Measurements from ENCODE around the gene KCNQ1OT1. TPM values are rescaled to one million over a fixed set of nuclear protein-coding genes. Genes with fewer than 3 reads are reported as not detected.

KCNQ1OT1 gene
- total RNA-seq, 2 donors from 2014 or later, result 5.2 to 6.9 TPM

DNA sequence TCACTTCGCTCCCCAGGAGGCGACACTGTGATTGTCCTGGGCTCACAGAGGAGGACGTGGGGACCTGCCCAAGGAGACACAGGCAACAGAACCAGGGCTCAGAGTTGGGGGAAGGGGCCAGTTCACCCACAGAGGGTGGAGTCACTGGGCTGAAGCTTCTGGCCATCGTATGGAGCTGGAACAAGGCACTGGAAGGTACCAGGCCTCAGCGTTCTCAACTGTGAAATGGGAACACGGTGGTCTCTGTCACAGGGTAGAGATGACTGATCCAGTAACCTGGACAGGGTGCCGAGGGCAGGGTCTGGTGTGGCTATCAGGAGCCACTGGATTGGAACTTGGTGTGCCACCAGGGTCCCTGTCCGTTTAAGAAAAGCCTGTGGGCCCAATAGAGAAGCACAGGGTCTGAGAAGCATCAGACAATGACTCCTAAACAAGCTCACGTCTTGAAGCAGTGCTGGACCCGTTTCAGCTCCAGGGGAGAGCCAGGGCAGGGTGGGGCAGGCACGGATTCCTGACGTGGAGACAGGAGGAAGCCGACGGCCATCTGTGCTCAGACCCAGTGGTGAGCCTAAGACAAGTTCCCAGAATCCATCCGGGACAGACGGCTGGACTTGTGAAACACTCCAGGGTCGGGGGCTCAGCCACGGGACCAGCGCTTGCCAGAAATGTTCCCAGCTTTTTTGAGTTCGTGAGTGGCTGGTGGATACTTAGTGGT is 25.0 kb upstream of the KCNQ1OT1 start:
- TF ChIP-seq, protein P1, sequence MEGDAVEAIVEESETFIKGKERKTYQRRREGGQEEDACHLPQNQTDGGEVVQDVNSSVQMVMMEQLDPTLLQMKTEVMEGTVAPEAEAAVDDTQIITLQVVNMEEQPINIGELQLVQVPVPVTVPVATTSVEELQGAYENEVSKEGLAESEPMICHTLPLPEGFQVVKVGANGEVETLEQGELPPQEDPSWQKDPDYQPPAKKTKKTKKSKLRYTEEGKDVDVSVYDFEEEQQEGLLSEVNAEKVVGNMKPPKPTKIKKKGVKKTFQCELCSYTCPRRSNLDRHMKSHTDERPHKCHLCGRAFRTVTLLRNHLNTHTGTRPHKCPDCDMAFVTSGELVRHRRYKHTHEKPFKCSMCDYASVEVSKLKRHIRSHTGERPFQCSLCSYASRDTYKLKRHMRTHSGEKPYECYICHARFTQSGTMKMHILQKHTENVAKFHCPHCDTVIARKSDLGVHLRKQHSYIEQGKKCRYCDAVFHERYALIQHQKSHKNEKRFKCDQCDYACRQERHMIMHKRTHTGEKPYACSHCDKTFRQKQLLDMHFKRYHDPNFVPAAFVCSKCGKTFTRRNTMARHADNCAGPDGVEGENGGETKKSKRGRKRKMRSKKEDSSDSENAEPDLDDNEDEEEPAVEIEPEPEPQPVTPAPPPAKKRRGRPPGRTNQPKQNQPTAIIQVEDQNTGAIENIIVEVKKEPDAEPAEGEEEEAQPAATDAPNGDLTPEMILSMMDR (conservative IDR thresholded peaks at IDR 0.05), result no peak
- peaks cover 47% of the 10 kb centered on the region for H3K4me1 Mint-ChIP-seq
- H3K9me3 ChIP-seq (ENCODE audit: control insufficient read depth, low read length), result no peaks in the 10 kb centered on the region
- 91 to 94% methylated on average over 17 to 20 of the region's 20 CpGs for WGBS, 2 experiments (ENCODE audit: insufficient coverage in 1 of 2, insufficient read length in 1 of 2)
- no peak overlapping the region for H3K4me3 ChIP-seq (ENCODE audit: low read length)
- H3K27ac ChIP-seq (ENCODE audit: low read depth, low read length), result no peak overlapping the region
- DNase-seq, result no peak
- no peaks in the 10 kb centered on the region for H3K36me3 ChIP-seq (ENCODE audit: control insufficient read depth, insufficient read depth, low read length)
- peaks cover 65% of the 10 kb centered on the region for H3K27me3 Mint-ChIP-seq (ENCODE audit: insufficient read depth)
- no peak overlapping the region for H3K27ac Mint-ChIP-seq
- H3K27me3 ChIP-seq (ENCODE audit: control insufficient read depth, insufficient read depth, low read length, poor library complexity, severe bottlenecking), result peaks cover 5% of the 10 kb centered on the region
- H3K4me3 Mint-ChIP-seq, result no peak overlapping the region
- H3K9me3 Mint-ChIP-seq, result no peaks in the 10 kb centered on the region
- H3K9ac ChIP-seq (ENCODE audit: extremely low read depth, low read length, poor library complexity, severe bottlenecking), result no peak overlapping the region
- H3K36me3 Mint-ChIP-seq (ENCODE audit: low read depth), result no peaks in the 10 kb centered on the region
- peaks cover 22% of the 10 kb centered on the region for H3K4me1 ChIP-seq (ENCODE audit: control insufficient read depth, insufficient read depth, low read length)

DNA sequence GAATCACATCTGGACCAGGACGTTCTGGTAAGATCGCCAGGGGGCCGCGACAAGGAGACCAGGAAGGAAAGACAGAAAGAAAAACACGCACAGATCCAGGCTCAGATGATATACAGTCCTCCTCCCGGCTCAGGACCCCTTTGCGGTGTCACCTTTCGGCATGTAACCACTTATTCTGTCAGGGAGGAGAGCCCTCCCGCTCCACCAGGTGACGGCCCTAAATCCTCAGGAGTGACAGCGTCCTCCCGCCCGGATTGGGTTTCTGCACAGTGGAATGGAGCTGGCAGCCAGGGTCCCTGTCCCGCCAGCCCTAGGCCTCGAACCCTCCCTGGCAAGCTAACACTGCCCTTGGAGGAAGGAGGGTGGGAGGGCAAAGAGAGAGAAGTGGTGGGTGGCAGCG is 24.3 kb upstream of the KCNQ1OT1 start:
- Mint-ChIP-seq H3K27me3 (ENCODE audit: insufficient read depth) (peaks cover 58% of the 10 kb centered on the region), H3K4me3 (no peak overlapping the region), H3K9me3 (no peaks in the 10 kb centered on the region), H3K4me1 (peaks cover 47% of the 10 kb centered on the region), H3K27ac (no peak overlapping the region), H3K36me3 (ENCODE audit: low read depth) (no peaks in the 10 kb centered on the region)
- Histone ChIP-seq H3K4me3 (ENCODE audit: low read length) (no peak overlapping the region), H3K27ac (ENCODE audit: low read depth, low read length) (no peak overlapping the region), H3K27me3 (ENCODE audit: control insufficient read depth, insufficient read depth, low read length, poor library complexity, severe bottlenecking) (peaks cover 5% of the 10 kb centered on the region), H3K9ac (ENCODE audit: extremely low read depth, low read length, poor library complexity, severe bottlenecking) (no peak overlapping the region), H3K36me3 (ENCODE audit: control insufficient read depth, insufficient read depth, low read length) (no peaks in the 10 kb centered on the region), H3K9me3 (ENCODE audit: control insufficient read depth, low read length) (no peaks in the 10 kb centered on the region), H3K4me1 (ENCODE audit: control insufficient read depth, insufficient read depth, low read length) (peaks cover 26% of the 10 kb centered on the region)
- WGBS, 2 experiments (ENCODE audit: insufficient coverage in 1 of 2, insufficient read length in 1 of 2), result 93 to 95% methylated on average over 8 to 16 of the region's 16 CpGs
- TF ChIP-seq, protein P1 (conservative IDR thresholded peaks at IDR 0.05), result no peak
- DNase-seq, result no peak

DNA sequence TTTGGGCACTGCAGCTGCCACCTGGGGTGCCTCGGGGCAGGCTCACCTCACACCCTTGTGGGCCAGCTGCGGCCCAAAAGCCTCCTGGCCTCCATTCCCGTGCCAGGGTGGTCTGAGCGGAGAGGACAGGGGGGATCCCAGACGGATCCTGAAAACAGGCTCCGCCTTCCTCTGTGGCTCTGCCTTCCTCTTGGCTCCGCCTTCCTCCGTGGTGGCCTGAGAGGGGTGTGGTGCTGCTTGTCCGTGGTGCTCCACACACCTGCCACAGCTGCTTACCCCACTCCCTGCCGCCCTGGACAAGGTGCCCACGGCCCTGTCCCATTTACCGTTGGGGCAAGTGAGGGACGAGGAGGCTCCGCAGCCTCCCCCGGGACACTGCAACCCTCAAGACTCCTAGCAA is 23.2 kb upstream of the KCNQ1OT1 start:
- H3K4me1 Mint-ChIP-seq, result peaks cover 57% of the 10 kb centered on the region
- WGBS, 2 experiments (ENCODE audit: insufficient coverage in 1 of 2, insufficient read length in 1 of 2), result 90 to 93% methylated on average over 7 to 15 of the region's 15 CpGs
- peaks cover 33% of the 10 kb centered on the region for H3K4me1 ChIP-seq (ENCODE audit: control insufficient read depth, insufficient read depth, low read length)

More for the DNA sequence above, 23.2 kb upstream of the KCNQ1OT1 start:
- H3K27me3 Mint-ChIP-seq (ENCODE audit: insufficient read depth), result peaks cover 59% of the 10 kb centered on the region
- no peak overlapping the region for H3K4me3 Mint-ChIP-seq
- no peaks in the 10 kb centered on the region for H3K9me3 Mint-ChIP-seq
- Histone ChIP-seq H3K9me3 (ENCODE audit: control insufficient read depth, low read length) (no peaks in the 10 kb centered on the region), H3K9ac (ENCODE audit: extremely low read depth, low read length, poor library complexity, severe bottlenecking) (no peak overlapping the region), H3K36me3 (ENCODE audit: control insufficient read depth, insufficient read depth, low read length) (no peaks in the 10 kb centered on the region), H3K4me3 (ENCODE audit: low read length) (no peak overlapping the region), H3K27me3 (ENCODE audit: control insufficient read depth, insufficient read depth, low read length, poor library complexity, severe bottlenecking) (peaks cover 5% of the 10 kb centered on the region), H3K27ac (ENCODE audit: low read depth, low read length) (no peak overlapping the region)
- TF ChIP-seq, protein P1 (conservative IDR thresholded peaks at IDR 0.05), result no peak
- DNase-seq, result no peak
- no peaks in the 10 kb centered on the region for H3K36me3 Mint-ChIP-seq (ENCODE audit: low read depth)
- no peak overlapping the region for H3K27ac Mint-ChIP-seq

All from endodermal cell (in vitro differentiated cells).